ENCODE results near the gene TRAK1.
A peak's percentile ranks its signal among the peaks of the same experiment; 100 is the strongest.

TRAK1 gene

GRCh38 chr3:42226470-42227425, 135.6 kb downstream of the TRAK1 start:
- DNase-seq (ENCODE audit: insufficient read length, low spot score) (no peak), FAIRE-seq (no peak)

- DNase-seq (ENCODE audit: insufficient read length, low spot score) (no peak), FAIRE-seq (no peak)
Measured at GRCh38 chr3:42228796-42229195, 137.6 kb downstream of the TRAK1 start.

GRCh38 chr3:42229266-42229941, 138.2 kb downstream of the TRAK1 start:
- FAIRE-seq (no peak), DNase-seq (ENCODE audit: insufficient read length, low spot score) (no peak)

- FAIRE-seq (no peak), DNase-seq (ENCODE audit: insufficient read length, low spot score) (peak; percentile 65)
Measured at GRCh38 chr3:42229942-42230688, 139.0 kb downstream of the TRAK1 start.

GRCh38 chr3:42230860-42231259, 139.7 kb downstream of the TRAK1 start:
- FAIRE-seq: no peak
- no peak for DNase-seq (ENCODE audit: insufficient read length, low spot score)

- DNase-seq (ENCODE audit: insufficient read length, low spot score) (no peak), FAIRE-seq (no peak)
Measured at GRCh38 chr3:42235532-42235931, 144.4 kb downstream of the TRAK1 start.

GRCh38 chr3:42236611-42237010, 145.5 kb downstream of the TRAK1 start:
- no peak for FAIRE-seq
- DNase-seq (ENCODE audit: insufficient read length, low spot score): no peak

- FAIRE-seq (no peak), DNase-seq (ENCODE audit: insufficient read length, low spot score) (no peak)
Measured at GRCh38 chr3:42246091-42246490, 154.9 kb downstream of the TRAK1 start.

GRCh38 chr3:42247576-42248027, 156.4 kb downstream of the TRAK1 start:
- peak; percentile 46 for DNase-seq (ENCODE audit: insufficient read length, low spot score)
- no peak for FAIRE-seq

GRCh38 chr3:42250761-42251160, 159.6 kb downstream of the TRAK1 start:
- FAIRE-seq: no peak
- no peak for DNase-seq (ENCODE audit: insufficient read length, low spot score)

GRCh38 chr3:42254566-42254965, 163.4 kb downstream of the TRAK1 start:
- FAIRE-seq (no peak), DNase-seq (ENCODE audit: insufficient read length, low spot score) (no peak)

- FAIRE-seq (peak; percentile 48), DNase-seq (ENCODE audit: insufficient read length, low spot score) (peak; percentile 32)
Measured at GRCh38 chr3:42256135-42256819, 165.1 kb downstream of the TRAK1 start.

- FAIRE-seq: no peak
- no peak for DNase-seq (ENCODE audit: insufficient read length, low spot score)
Measured at GRCh38 chr3:42257007-42257406, 165.8 kb downstream of the TRAK1 start.

GRCh38 chr3:42262525-42262924, 171.4 kb downstream of the TRAK1 start:
- DNase-seq (ENCODE audit: insufficient read length, low spot score) (peak; percentile 35), FAIRE-seq (peak; percentile 4)

GRCh38 chr3:42263354-42264346, 172.5 kb downstream of the TRAK1 start:
- DNase-seq (ENCODE audit: insufficient read length, low spot score): no peak
- FAIRE-seq: no peak

GRCh38 chr3:42264399-42265058, 173.4 kb downstream of the TRAK1 start:
- DNase-seq (ENCODE audit: insufficient read length, low spot score) (no peak), FAIRE-seq (no peak)

GRCh38 chr3:42265059-42265991, 174.2 kb downstream of the TRAK1 start:
- FAIRE-seq (no peak), DNase-seq (ENCODE audit: insufficient read length, low spot score) (no peak)

GRCh38 chr3:42266085-42266484, 174.9 kb downstream of the TRAK1 start, which contains the start of gene CCK:
CCK (minus strand) TSS chr3:42266185; CDS start chr3:42263630, 2,555 bp downstream.
- FAIRE-seq (no peak), DNase-seq (ENCODE audit: insufficient read length, low spot score) (no peak)

Measured in HTR-8/SVneo (cell line).